ENCODE measurements around the gene TIGAR. TPM values are rescaled to one million over a fixed set of nuclear protein-coding genes. Genes with fewer than 3 reads are reported as not detected.

Gene TIGAR
- polyA plus RNA-seq, 1 experiment = 28.8 TPM

GRCh38 chr12:4388662-4389061 is 67.6 kb downstream of the TIGAR start:
- H3K9me3 ChIP-seq (ENCODE audit: control insufficient read depth, insufficient read depth, low read length) = no peaks in the 10 kb centered on the region
- no peak overlapping the region for H3K4me3 ChIP-seq (ENCODE audit: low read depth, low read length)
- no peak for DNase-seq (ENCODE audit: low read depth, low spot score)
- no peak for TF ChIP-seq CTCF (IDR thresholded peaks at IDR 0.05; ENCODE audit: low read depth, low read length)
- no peak overlapping the region for H3K27ac ChIP-seq (ENCODE audit: low read depth, low read length)
- POLR2A ChIA-PET = no interaction called here
- peaks cover 2% of the 10 kb centered on the region for H3K27me3 ChIP-seq (ENCODE audit: control insufficient read depth, insufficient read depth, low read length)
- CTCF ChIA-PET = no interaction called here

GRCh38 chr12:4392223-4392742 is 71.3 kb downstream of the TIGAR start:
- H3K4me3 ChIP-seq (ENCODE audit: low read depth, low read length) = no peak overlapping the region
- peaks cover 2% of the 10 kb centered on the region for H3K27me3 ChIP-seq (ENCODE audit: control insufficient read depth, insufficient read depth, low read length)
- ChIA-PET CTCF (no interaction called here), POLR2A (no interaction called here)
- no peaks in the 10 kb centered on the region for H3K9me3 ChIP-seq (ENCODE audit: control insufficient read depth, insufficient read depth, low read length)
- H3K27ac ChIP-seq (ENCODE audit: low read depth, low read length) = no peak overlapping the region
- DNase-seq (ENCODE audit: low read depth, low spot score) = no peak
- no peak for TF ChIP-seq CTCF (IDR thresholded peaks at IDR 0.05; ENCODE audit: low read depth, low read length)

- Histone ChIP-seq H3K9me3 (ENCODE audit: control insufficient read depth, insufficient read depth, low read length) (no peaks in the 10 kb centered on the region), H3K4me3 (ENCODE audit: low read depth, low read length) (no peak overlapping the region), H3K27ac (ENCODE audit: low read depth, low read length) (no peak overlapping the region), H3K27me3 (ENCODE audit: control insufficient read depth, insufficient read depth, low read length) (peaks cover 2% of the 10 kb centered on the region)
- no peak for DNase-seq (ENCODE audit: low read depth, low spot score)
- ChIA-PET CTCF (no interaction called here), POLR2A (no interaction called here)
- no peak for TF ChIP-seq CTCF (IDR thresholded peaks at IDR 0.05; ENCODE audit: low read depth, low read length)
Observed at GRCh38 chr12:4393211-4393610, 72.2 kb downstream of the TIGAR start.

- Histone ChIP-seq H3K9me3 (ENCODE audit: control insufficient read depth, insufficient read depth, low read length) (no peaks in the 10 kb centered on the region), H3K27me3 (ENCODE audit: control insufficient read depth, insufficient read depth, low read length) (peaks cover 2% of the 10 kb centered on the region), H3K27ac (ENCODE audit: low read depth, low read length) (no peak overlapping the region), H3K4me3 (ENCODE audit: low read depth, low read length) (no peak overlapping the region)
- ChIA-PET POLR2A (no interaction called here), CTCF (interaction anchor here (1.1 to 1.6 kb wide), 2 partner anchors 25 to 88 kb away, joined by 5 read pairs; no protein-coding TSS in a partner anchor)
- TF ChIP-seq CTCF (IDR thresholded peaks at IDR 0.05; ENCODE audit: low read depth, low read length) = no peak
- no peak for DNase-seq (ENCODE audit: low read depth, low spot score)
Observed at GRCh38 chr12:4395818-4396217, 74.8 kb downstream of the TIGAR start.

- no peaks in the 10 kb centered on the region for H3K9me3 ChIP-seq (ENCODE audit: control insufficient read depth, insufficient read depth, low read length)
- no peak for DNase-seq (ENCODE audit: low read depth, low spot score)
- CTCF ChIA-PET = no interaction called here
- TF ChIP-seq CTCF (IDR thresholded peaks at IDR 0.05; ENCODE audit: low read depth, low read length) = no peak
- no peak overlapping the region for H3K4me3 ChIP-seq (ENCODE audit: low read depth, low read length)
- POLR2A ChIA-PET = no interaction called here
- H3K27me3 ChIP-seq (ENCODE audit: control insufficient read depth, insufficient read depth, low read length) = no peaks in the 10 kb centered on the region
- H3K27ac ChIP-seq (ENCODE audit: low read depth, low read length) = no peak overlapping the region
Observed at GRCh38 chr12:4401117-4401516, 80.1 kb downstream of the TIGAR start.
